ENCODE data around the gene ADAT2.

DNA sequence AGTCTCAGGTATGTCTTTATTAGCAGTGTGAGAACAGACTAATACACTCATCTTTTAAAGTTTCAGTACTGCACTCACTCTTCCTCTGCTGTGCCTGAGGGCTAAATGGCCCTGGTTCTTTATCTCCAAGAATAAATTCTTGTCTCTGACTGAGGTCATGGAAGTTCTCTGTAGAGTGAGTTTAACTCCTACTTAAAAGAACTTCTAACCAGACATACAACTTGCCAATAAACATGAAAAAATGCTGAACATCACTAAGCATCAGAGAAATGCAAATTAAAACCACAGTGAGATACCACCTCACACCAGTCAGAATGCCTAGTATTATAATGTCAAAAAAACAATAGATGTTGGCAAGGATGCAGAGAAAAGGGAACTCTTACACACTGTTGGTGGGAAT is 73.6 kb downstream of the ADAT2 start:
- no peak for TF ChIP-seq EZH2 (optimal IDR thresholded peaks at IDR 0.05; ENCODE audit: low read depth, low read length)
- TF ChIP-seq, protein P1, sequence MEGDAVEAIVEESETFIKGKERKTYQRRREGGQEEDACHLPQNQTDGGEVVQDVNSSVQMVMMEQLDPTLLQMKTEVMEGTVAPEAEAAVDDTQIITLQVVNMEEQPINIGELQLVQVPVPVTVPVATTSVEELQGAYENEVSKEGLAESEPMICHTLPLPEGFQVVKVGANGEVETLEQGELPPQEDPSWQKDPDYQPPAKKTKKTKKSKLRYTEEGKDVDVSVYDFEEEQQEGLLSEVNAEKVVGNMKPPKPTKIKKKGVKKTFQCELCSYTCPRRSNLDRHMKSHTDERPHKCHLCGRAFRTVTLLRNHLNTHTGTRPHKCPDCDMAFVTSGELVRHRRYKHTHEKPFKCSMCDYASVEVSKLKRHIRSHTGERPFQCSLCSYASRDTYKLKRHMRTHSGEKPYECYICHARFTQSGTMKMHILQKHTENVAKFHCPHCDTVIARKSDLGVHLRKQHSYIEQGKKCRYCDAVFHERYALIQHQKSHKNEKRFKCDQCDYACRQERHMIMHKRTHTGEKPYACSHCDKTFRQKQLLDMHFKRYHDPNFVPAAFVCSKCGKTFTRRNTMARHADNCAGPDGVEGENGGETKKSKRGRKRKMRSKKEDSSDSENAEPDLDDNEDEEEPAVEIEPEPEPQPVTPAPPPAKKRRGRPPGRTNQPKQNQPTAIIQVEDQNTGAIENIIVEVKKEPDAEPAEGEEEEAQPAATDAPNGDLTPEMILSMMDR (IDR thresholded peaks at IDR 0.05; ENCODE audit: low read length): no peak
- no peak for TF ChIP-seq EZH2phosphoT487 (IDR thresholded peaks at IDR 0.05; ENCODE audit: low read length)
